Upper lobe of left lung (tissue), 4 donors: ENCODE results near the gene METTL15.

Experiments
- EP300 ChIP-seq, 4 donors: sonication (generic); formaldehyde crosslinking; IDR thresholded peaks; one replicate each; pipeline ENCODE4 v1.5.1; 2017; ENCODE audit warnings: antibody characterized with exemption in 4 of 4, control low read depth in 2 of 4
- POLR2A ChIP-seq, 4 donors: fragments of 450-650 bp; IDR thresholded peaks; one replicate each; pipeline ENCODE4 v1.5.1; 2016 to 2017; ENCODE audit warnings: antibody characterized with exemption in 4 of 4, mild to moderate bottlenecking in 2 of 4
- TF ChIP-seq, protein P1 (sequence below), 6 experiments: fragments of 450-650 bp in 4 of 6; fragments of 200-600 bp in 2 of 6; sonication (generic) in 2 of 6; IDR thresholded peaks; one replicate each; pipeline ENCODE4 v1.5.1; 2016 to 2019; ENCODE audit warnings: antibody characterized with exemption in 6 of 6

DNA sequence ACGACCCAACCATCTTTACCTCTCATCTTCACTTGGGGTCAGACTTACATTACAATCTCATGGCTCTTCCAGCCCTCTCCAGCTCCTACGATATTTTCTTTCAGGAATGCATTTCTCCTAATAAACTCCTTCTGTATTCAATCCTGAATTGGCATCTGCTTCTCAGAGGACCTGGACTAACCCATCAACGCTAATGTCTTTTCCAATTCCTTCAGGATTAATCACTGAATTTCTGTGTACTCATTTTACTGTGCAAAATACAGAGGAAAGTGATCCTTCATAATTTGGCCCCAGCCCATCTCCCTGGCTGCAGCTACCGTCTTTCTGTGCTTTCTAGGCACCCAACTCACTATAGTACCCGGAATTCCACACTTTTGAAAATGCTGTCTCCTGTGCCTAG, 239.2 kb downstream of the METTL15 start:
- TF ChIP-seq EP300 (IDR thresholded peaks at IDR 0.05) = no peak
- TF ChIP-seq, protein P1, sequence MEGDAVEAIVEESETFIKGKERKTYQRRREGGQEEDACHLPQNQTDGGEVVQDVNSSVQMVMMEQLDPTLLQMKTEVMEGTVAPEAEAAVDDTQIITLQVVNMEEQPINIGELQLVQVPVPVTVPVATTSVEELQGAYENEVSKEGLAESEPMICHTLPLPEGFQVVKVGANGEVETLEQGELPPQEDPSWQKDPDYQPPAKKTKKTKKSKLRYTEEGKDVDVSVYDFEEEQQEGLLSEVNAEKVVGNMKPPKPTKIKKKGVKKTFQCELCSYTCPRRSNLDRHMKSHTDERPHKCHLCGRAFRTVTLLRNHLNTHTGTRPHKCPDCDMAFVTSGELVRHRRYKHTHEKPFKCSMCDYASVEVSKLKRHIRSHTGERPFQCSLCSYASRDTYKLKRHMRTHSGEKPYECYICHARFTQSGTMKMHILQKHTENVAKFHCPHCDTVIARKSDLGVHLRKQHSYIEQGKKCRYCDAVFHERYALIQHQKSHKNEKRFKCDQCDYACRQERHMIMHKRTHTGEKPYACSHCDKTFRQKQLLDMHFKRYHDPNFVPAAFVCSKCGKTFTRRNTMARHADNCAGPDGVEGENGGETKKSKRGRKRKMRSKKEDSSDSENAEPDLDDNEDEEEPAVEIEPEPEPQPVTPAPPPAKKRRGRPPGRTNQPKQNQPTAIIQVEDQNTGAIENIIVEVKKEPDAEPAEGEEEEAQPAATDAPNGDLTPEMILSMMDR (IDR thresholded peaks at IDR 0.05) = no peak
- TF ChIP-seq POLR2A (IDR thresholded peaks at IDR 0.05) = no peak
